CD4-positive, alpha-beta memory T cell (primary cell): ENCODE results near the gene UMAD1. TPM values are rescaled to one million over a fixed set of nuclear protein-coding genes. Genes with fewer than 3 reads are reported as not detected.
"Not testable (repeated sequence)": the region's sequence is repeated elsewhere in the genome, so short reads cannot be mapped to it uniquely, and the experiment has no call there.

ENCODE experiments used
- CTCF ChIA-PET: fragments of 350-600 bp; sonication (Branson Sonifier 250); formaldehyde crosslinking; loops from one replicate; lab custom pipeline; 2021; ENCODE audit warnings: inconsistent platforms; ENCODE audit not compliant: partially characterized antibody; lab: Charles Lee
- POLR2A ChIA-PET: fragments of 350-600 bp; sonication (Branson Sonifier 250); formaldehyde crosslinking; loops from one replicate; lab custom pipeline; 2021; ENCODE audit not compliant: partially characterized antibody; lab: Charles Lee
- DNase-seq, 5 donors: peaks; one replicate each; pipeline versions ENCODE4 v3.0.0 to v3.0.0-alpha.2; 2020 to 2022; ENCODE audit warnings: mixed read lengths in 1 of 5
- H3K27ac ChIP-seq: one replicate; pipeline ENCODE4 v1.7.0; 2013; ENCODE audit warnings: low read depth, low read length
- H3K27me3 ChIP-seq: 2 replicates; pipeline ENCODE4 v1.7.0; 2013; ENCODE audit warnings: mild to moderate bottlenecking, low read length, moderate library complexity; ENCODE audit not compliant: insufficient read depth
- H3K36me3 ChIP-seq: 2 replicates; pipeline ENCODE4 v1.7.0; 2013; ENCODE audit warnings: mild to moderate bottlenecking, low read length, moderate library complexity; ENCODE audit not compliant: insufficient read depth
- H3K4me1 ChIP-seq: 2 replicates; pipeline ENCODE4 v1.7.0; 2013; ENCODE audit warnings: mild to moderate bottlenecking, low read length, moderate library complexity; ENCODE audit not compliant: insufficient read depth
- H3K4me3 ChIP-seq, 2 donors: one replicate each; pipeline ENCODE4 v1.7.0; 2013; ENCODE audit warnings: low read length in 2 of 2, mild to moderate bottlenecking in 1 of 2
- H3K9me3 ChIP-seq, 2 donors: one replicate each; pipeline ENCODE4 v1.7.0; 2013; ENCODE audit warnings: low read length in 2 of 2, control low read depth in 1 of 2; ENCODE audit not compliant: control insufficient read depth in 1 of 2
- H3K27ac Mint-ChIP-seq, 7 donors: one replicate each; pipeline ENCODE4 v1.8.0; 2020 to 2021; ENCODE audit warnings: mixed read lengths in 7 of 7, mild to moderate bottlenecking in 6 of 7, inconsistent platforms in 3 of 7, moderate library complexity in 3 of 7
- H3K27me3 Mint-ChIP-seq, 2 donors: one replicate each; pipeline ENCODE4 v1.8.0; 2020 to 2021; ENCODE audit warnings: mixed read lengths in 2 of 2
- H3K36me3 Mint-ChIP-seq, 2 donors: one replicate each; pipeline ENCODE4 v1.8.0; 2020 to 2021; ENCODE audit warnings: mixed read lengths in 2 of 2, inconsistent platforms in 1 of 2, mild to moderate bottlenecking in 1 of 2
- H3K4me1 Mint-ChIP-seq, 4 donors: one replicate each; pipeline ENCODE4 v1.8.0; 2020 to 2021; ENCODE audit warnings: mixed read lengths in 4 of 4, mild to moderate bottlenecking in 1 of 4
- H3K4me3 Mint-ChIP-seq, 8 donors: one replicate each; pipeline ENCODE4 v1.8.0; 2020 to 2021; ENCODE audit warnings: mixed read lengths in 8 of 8, mild to moderate bottlenecking in 7 of 8, moderate library complexity in 6 of 8, inconsistent platforms in 3 of 8
- H3K9me3 Mint-ChIP-seq, 8 donors: one replicate each; pipeline ENCODE4 v1.8.0; 2020 to 2021; ENCODE audit warnings: mixed read lengths in 8 of 8, mild to moderate bottlenecking in 5 of 8, inconsistent platforms in 3 of 8, moderate library complexity in 1 of 8
- intact Hi-C: fragments of 100-400 bp; cut with micrococcal nuclease; formaldehyde crosslinking; loops from one replicate; pipeline ENCODE4 v1.15.1; 2023
- polyA plus RNA-seq, 2 donors: library from polyadenylated mRNA; unstranded; fragments of 300-500 nt; fragmentation: Illumina TruSeq; gene quantifications; one replicate each; pipeline ENCODE4 v1.2.3, GENCODE V29; 2021
- total RNA-seq, 2 experiments: library from RNA; stranded (reverse); gene quantifications; one replicate each; pipeline ENCODE4 v1.2.3, GENCODE V29; 2021

Gene UMAD1
- total and polyA plus RNA-seq, 4 experiments from 2014 or later = 23.5 to 36.7 (median 27.6) TPM

- Mint-ChIP-seq H3K4me3 (no peak overlapping the region), H3K4me1 (peaks cover 28 to 51% (median 41%) of the 10 kb centered on the region in 4 donors), H3K36me3 (peaks cover 4 to 21% of the 10 kb centered on the region in 2 donors), H3K27ac (peak overlapping the region in 1 of 7 donors; percentile 26), H3K27me3 (no peaks in the 10 kb centered on the region), H3K9me3 (no peaks in the 10 kb centered on the region)
- ChIA-PET CTCF (interaction anchor here (0.6 kb wide), 1 partner anchor 10 kb away, joined by 3 read pairs; no protein-coding TSS in a partner anchor), POLR2A (no interaction called here)
- H3K27ac ChIP-seq = no peak overlapping the region
- peaks cover 23% of the 10 kb centered on the region for H3K4me1 ChIP-seq
- H3K27me3 ChIP-seq = no peaks in the 10 kb centered on the region
- H3K36me3 ChIP-seq = no peaks in the 10 kb centered on the region
- no peak overlapping the region for H3K4me3 ChIP-seq
- no peaks in the 10 kb centered on the region for H3K9me3 ChIP-seq
- DNase-seq = no peak
- intact Hi-C loops = no loop called here
Measured at GRCh38 chr7:7651479-7651878, 10.9 kb downstream of the UMAD1 start.

GRCh38 chr7:7652798-7653540 is 12.4 kb downstream of the UMAD1 start:
- Histone ChIP-seq H3K27ac (no peak overlapping the region), H3K4me1 (peaks cover 23% of the 10 kb centered on the region), H3K4me3 (no peak overlapping the region), H3K27me3 (no peaks in the 10 kb centered on the region), H3K36me3 (no peaks in the 10 kb centered on the region), H3K9me3 (no peaks in the 10 kb centered on the region)
- intact Hi-C loops = no loop called here
- Mint-ChIP-seq H3K27me3 (no peaks in the 10 kb centered on the region), H3K36me3 (peaks cover 14 to 27% of the 10 kb centered on the region in 2 donors), H3K9me3 (peaks cover 0 to 12% (median 2%) of the 10 kb centered on the region in 8 donors), H3K4me3 (no peak overlapping the region), H3K27ac (peak overlapping the region in 1 of 7 donors; percentile 58), H3K4me1 (peaks cover 24 to 56% (median 38%) of the 10 kb centered on the region in 4 donors)
- ChIA-PET POLR2A (no interaction called here), CTCF (no interaction called here)
- DNase-seq = no peak

- Mint-ChIP-seq H3K27ac (peak overlapping the region in 1 of 7 donors; percentile 59), H3K4me1 (peaks cover 25 to 62% (median 36%) of the 10 kb centered on the region in 4 donors), H3K27me3 (no peaks in the 10 kb centered on the region), H3K36me3 (peaks cover 17 to 34% of the 10 kb centered on the region in 2 donors), H3K9me3 (peaks cover 0 to 20% (median 8%) of the 10 kb centered on the region in 8 donors), H3K4me3 (no peak overlapping the region)
- H3K4me1 ChIP-seq = peaks cover 23% of the 10 kb centered on the region
- no peak overlapping the region for H3K27ac ChIP-seq
- POLR2A ChIA-PET = no interaction called here
- CTCF ChIA-PET = no interaction called here
- no peaks in the 10 kb centered on the region for H3K36me3 ChIP-seq
- no peak overlapping the region for H3K4me3 ChIP-seq
- H3K27me3 ChIP-seq = no peaks in the 10 kb centered on the region
- no peaks in the 10 kb centered on the region for H3K9me3 ChIP-seq
- intact Hi-C loops = no loop called here
- DNase-seq = peak in 1 of 5 donors; percentile 16
Measured at GRCh38 chr7:7653593-7654187, 13.1 kb downstream of the UMAD1 start.

GRCh38 chr7:7654964-7655715 is 14.6 kb downstream of the UMAD1 start:
- ChIA-PET POLR2A (interaction anchor here (0.9 kb wide), 1 partner anchor 13 kb away, joined by 3 read pairs; no protein-coding TSS in a partner anchor), CTCF (no interaction called here)
- H3K9me3 Mint-ChIP-seq = peaks cover 0 to 34% (median 20%) of the 10 kb centered on the region in 8 donors
- intact Hi-C loops = no loop called here
- no peaks in the 10 kb centered on the region for H3K27me3 ChIP-seq
- no peak overlapping the region for H3K27ac Mint-ChIP-seq
- DNase-seq = no peak
- H3K4me3 ChIP-seq = no peak overlapping the region
- H3K4me1 Mint-ChIP-seq = peaks cover 34 to 69% (median 47%) of the 10 kb centered on the region in 4 donors
- H3K4me3 Mint-ChIP-seq = no peak overlapping the region
- H3K36me3 ChIP-seq = no peaks in the 10 kb centered on the region
- no peak overlapping the region for H3K27ac ChIP-seq
- H3K4me1 ChIP-seq = peaks cover 23% of the 10 kb centered on the region
- H3K27me3 Mint-ChIP-seq = no peaks in the 10 kb centered on the region
- peaks cover 30 to 49% of the 10 kb centered on the region in 2 donors for H3K36me3 Mint-ChIP-seq
- no peaks in the 10 kb centered on the region for H3K9me3 ChIP-seq

- H3K27ac ChIP-seq, H3K4me3 ChIP-seq, DNase-seq, intact Hi-C loops, CTCF ChIA-PET, H3K27me3 ChIP-seq, POLR2A ChIA-PET, H3K27me3 Mint-ChIP-seq, H3K36me3 ChIP-seq, H3K27ac Mint-ChIP-seq, H3K9me3 ChIP-seq, H3K4me3 Mint-ChIP-seq: not testable (repeated sequence)
- H3K4me1 ChIP-seq = peaks cover 15% of the 10 kb centered on the region
- peaks cover 39 to 72% (median 50%) of the 10 kb centered on the region in 4 donors for H3K4me1 Mint-ChIP-seq
- H3K9me3 Mint-ChIP-seq = peaks cover 0 to 36% (median 21%) of the 10 kb centered on the region in 8 donors
- H3K36me3 Mint-ChIP-seq = peaks cover 33 to 54% of the 10 kb centered on the region in 2 donors
Measured at GRCh38 chr7:7656459-7656858, 15.9 kb downstream of the UMAD1 start.

- intact Hi-C loops = no loop called here
- POLR2A ChIA-PET = no interaction called here
Measured at GRCh38 chr7:7662527-7662926, 22.0 kb downstream of the UMAD1 start.

GRCh38 chr7:7664291-7664690 is 23.7 kb downstream of the UMAD1 start:
- Histone ChIP-seq H3K9me3 (no peaks in the 10 kb centered on the region), H3K4me3 (no peak overlapping the region), H3K27me3 (no peaks in the 10 kb centered on the region), H3K4me1 (no peaks in the 10 kb centered on the region), H3K27ac (no peak overlapping the region), H3K36me3 (no peaks in the 10 kb centered on the region)
- intact Hi-C loops = no loop called here
- Mint-ChIP-seq H3K4me1 (peaks cover 31 to 53% (median 38%) of the 10 kb centered on the region in 4 donors), H3K36me3 (peaks cover 16 to 19% of the 10 kb centered on the region in 2 donors), H3K4me3 (no peak overlapping the region), H3K27me3 (no peaks in the 10 kb centered on the region), H3K9me3 (peaks cover 0 to 12% (median 7%) of the 10 kb centered on the region in 8 donors), H3K27ac (peak overlapping the region in 3 of 7 donors; percentile 0 to 40 (median 2))
- ChIA-PET CTCF (no interaction called here), POLR2A (no interaction called here)
- no peak for DNase-seq

More at GRCh38 chr7:7662527-7662926, 22.0 kb downstream of the UMAD1 start:
- Histone ChIP-seq H3K36me3 (no peaks in the 10 kb centered on the region), H3K4me3 (no peak overlapping the region), H3K4me1 (no peaks in the 10 kb centered on the region), H3K27ac (no peak overlapping the region), H3K27me3 (no peaks in the 10 kb centered on the region), H3K9me3 (no peaks in the 10 kb centered on the region)
- Mint-ChIP-seq H3K27me3 (no peaks in the 10 kb centered on the region), H3K36me3 (peaks cover 24 to 36% of the 10 kb centered on the region in 2 donors), H3K4me1 (peaks cover 33 to 64% (median 44%) of the 10 kb centered on the region in 4 donors), H3K27ac (no peak overlapping the region), H3K4me3 (no peak overlapping the region), H3K9me3 (peaks cover 0 to 28% (median 18%) of the 10 kb centered on the region in 8 donors)
- CTCF ChIA-PET = no interaction called here
- no peak for DNase-seq
